GM12878 (cell line): ENCODE measurements around the gene SUMF1. TPM values are rescaled to one million over a fixed set of nuclear protein-coding genes. Genes with fewer than 3 reads are reported as not detected.
A peak's percentile ranks its signal among the peaks of the same experiment; 100 is the strongest.

Experiments used
- ASH2L ChIP-seq: fragments of 300-600, 200-600 bp; sonication (generic); IDR thresholded peaks from 2 replicates; pipeline ENCODE4 v1.6.1; 2017; ENCODE audit warnings: low read depth, mild to moderate bottlenecking, borderline replicate concordance
- ESRRA ChIP-seq: IDR thresholded peaks from 2 replicates; pipeline ENCODE4 v1.6.1; 2012; ENCODE audit warnings: mild to moderate bottlenecking, low read length, improper control_type of control experiment
- HDAC6 ChIP-seq: fragments of 200-600 bp; sonication (generic); IDR thresholded peaks from one replicate; pipeline ENCODE4 v1.8.0; 2017; ENCODE audit warnings: antibody characterized with exemption; ENCODE audit not compliant: unreplicated experiment
- JUND ChIP-seq: IDR thresholded peaks from 2 replicates; pipeline ENCODE4 v1.6.1; 2012; ENCODE audit warnings: low read depth, mild to moderate bottlenecking, low read length, improper control_type of control experiment, moderate library complexity
- MEF2A ChIP-seq: IDR thresholded peaks from 2 replicates; pipeline ENCODE4 v1.6.1; 2011; ENCODE audit warnings: low read depth, mild to moderate bottlenecking, low read length, moderate library complexity; ENCODE audit not compliant: insufficient read depth
- MTA3 ChIP-seq: IDR thresholded peaks from 2 replicates; pipeline ENCODE4 v1.6.1; 2012; ENCODE audit warnings: low read length, inconsistent platforms, borderline replicate concordance
- NKRF ChIP-seq: fragments of 450-650 bp; conservative IDR thresholded peaks from 2 replicates; pipeline ENCODE4 v1.6.1; 2017; ENCODE audit warnings: mild to moderate bottlenecking, moderate library complexity
- NR2F1 ChIP-seq: fragments of 450-650 bp; conservative IDR thresholded peaks from 2 replicates; pipeline ENCODE4 v1.6.1; 2017; ENCODE audit warnings: mild to moderate bottlenecking
- PML ChIP-seq: IDR thresholded peaks from 2 replicates; pipeline ENCODE4 v1.6.1; 2012; ENCODE audit warnings: low read length, inconsistent platforms
- RAD51 ChIP-seq: fragments of 450-650 bp; IDR thresholded peaks from 2 replicates; pipeline ENCODE4 v1.6.1; 2016; ENCODE audit warnings: moderate library complexity, mild to moderate bottlenecking, inconsistent platforms
- SIN3A ChIP-seq: IDR thresholded peaks from 2 replicates; pipeline ENCODE4 v1.6.1; 2012; ENCODE audit warnings: low read depth, low read length, improper control_type of control experiment
- STAT1 ChIP-seq: fragments of 450-650 bp; conservative IDR thresholded peaks from 2 replicates; pipeline ENCODE4 v1.6.1; 2014; ENCODE audit warnings: antibody characterized with exemption, mild to moderate bottlenecking
- TBL1XR1 ChIP-seq: IDR thresholded peaks from 2 replicates; pipeline ENCODE4 v1.6.1; 2012; ENCODE audit warnings: low read depth, low read length, improper control_type of control experiment
- YBX1 ChIP-seq: fragments of 450-650 bp; IDR thresholded peaks from 2 replicates; pipeline ENCODE4 v1.6.1; 2016; ENCODE audit warnings: antibody characterized with exemption
- ZBTB4 ChIP-seq: fragments of 450-650 bp; formaldehyde crosslinking; IDR thresholded peaks from 2 replicates; pipeline ENCODE4 v1.4.0; 2022; ENCODE audit warnings: mild to moderate bottlenecking, moderate library complexity
- ZNF207 ChIP-seq: fragments of 450-650 bp; IDR thresholded peaks from 2 replicates; pipeline ENCODE4 v1.6.1; 2014; ENCODE audit warnings: antibody characterized with exemption, mild to moderate bottlenecking, borderline replicate concordance
- polyA plus RNA-seq, 11 experiments: library from polyadenylated mRNA; depleted of rRNA in 4 of 11; unstranded in 6 of 11; stranded (reverse) in 5 of 11; fragments of >200 nt; fragmentation: Nextera tagmentation in 4 of 11; fragmentation: Illumina TruSeq in 1 of 11; extraction: Ambion mirVana in 4 of 11; extraction: Trizol in 1 of 11; gene quantifications; 1 replicate in 1 of 11; 2 replicates in 10 of 11; pipeline versions ENCODE4 v1.2.1 to v1.2.3, GENCODE V29; 2011 to 2016; ENCODE audit warnings: inconsistent platforms in 2 of 11, missing spikeins in 2 of 11, low read depth in 1 of 11
- total RNA-seq, 4 experiments: library from RNA; depleted of rRNA in 3 of 4; stranded (reverse); fragments of >200 nt in 3 of 4; fragmentation: Illumina TruSeq in 1 of 4; extraction: Trizol in 1 of 4; gene quantifications; 2 replicates each; pipeline versions ENCODE4 v1.2.1 to v1.2.3, GENCODE V29; 2013 to 2021
- TF ChIP-seq, protein P1 (sequence below): fragments of 450-650 bp; IDR thresholded peaks from 2 replicates; pipeline ENCODE4 v1.6.1; 2017; ENCODE audit warnings: low read depth, mild to moderate bottlenecking, moderate library complexity
- TF ChIP-seq, protein P2 (sequence below): fragments of 450-650 bp; IDR thresholded peaks from 2 replicates; pipeline ENCODE4 v1.6.1; 2018; ENCODE audit warnings: borderline replicate concordance, mild to moderate bottlenecking; ENCODE audit not compliant: partially characterized antibody
- TF ChIP-seq, protein P3 (sequence below): IDR thresholded peaks from 2 replicates; pipeline ENCODE4 v1.6.1; 2011; ENCODE audit warnings: low read depth, mild to moderate bottlenecking, low read length, moderate library complexity, borderline replicate concordance; ENCODE audit errors: extremely low read depth

The SUMF1 gene
- total and polyA plus RNA-seq, 10 of the 15 experiments (the other 5 are each of a cell fraction or from before 2014, with no cell fraction given) = 3.2 to 14.3 (median 8.5) TPM

DNA sequence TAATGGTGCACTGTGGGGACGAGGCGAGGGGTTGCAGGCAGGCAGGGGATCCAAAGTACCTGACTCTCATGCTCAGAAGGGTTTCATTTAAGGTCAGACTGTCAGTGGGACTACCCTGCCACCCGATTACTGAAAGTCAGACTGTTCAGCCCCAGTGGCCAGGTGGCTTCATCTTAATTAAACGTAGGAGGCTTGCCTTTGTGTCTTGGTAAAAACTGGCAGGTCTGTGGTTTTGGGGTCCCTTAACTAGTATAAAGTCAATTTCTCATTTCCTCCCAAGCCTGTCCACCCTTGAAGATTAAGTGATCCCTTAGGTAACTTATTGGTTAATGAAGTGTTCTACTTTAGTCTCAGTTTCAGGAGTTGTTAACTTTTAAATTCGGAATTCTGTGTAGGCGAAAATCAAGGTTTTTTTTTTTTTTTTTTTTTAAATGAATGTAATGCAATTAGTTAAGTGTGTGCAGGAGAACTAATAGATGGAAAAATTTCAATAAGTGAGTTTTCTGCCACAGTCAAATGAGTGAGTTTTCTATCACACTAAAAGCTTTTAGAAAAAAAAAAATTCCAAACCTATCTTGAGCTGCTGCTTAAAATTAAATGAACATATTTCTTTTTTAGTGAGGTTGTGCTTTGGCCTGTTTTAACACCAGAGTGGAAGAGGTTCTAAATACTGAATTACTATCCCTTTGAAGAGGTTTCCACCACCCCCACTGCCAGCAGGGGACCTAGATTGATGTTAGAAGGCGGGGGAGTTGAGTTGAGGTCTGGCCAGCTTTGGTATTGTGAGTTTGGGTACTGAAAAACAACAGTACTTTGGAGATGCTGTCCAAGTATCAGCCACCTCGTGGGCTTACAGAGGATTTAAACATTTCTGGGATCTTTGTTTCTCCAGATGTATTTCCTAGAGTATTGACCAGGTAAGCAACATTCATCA, 41.2 kb upstream of the SUMF1 start (continued):
- TF ChIP-seq, protein P1, sequence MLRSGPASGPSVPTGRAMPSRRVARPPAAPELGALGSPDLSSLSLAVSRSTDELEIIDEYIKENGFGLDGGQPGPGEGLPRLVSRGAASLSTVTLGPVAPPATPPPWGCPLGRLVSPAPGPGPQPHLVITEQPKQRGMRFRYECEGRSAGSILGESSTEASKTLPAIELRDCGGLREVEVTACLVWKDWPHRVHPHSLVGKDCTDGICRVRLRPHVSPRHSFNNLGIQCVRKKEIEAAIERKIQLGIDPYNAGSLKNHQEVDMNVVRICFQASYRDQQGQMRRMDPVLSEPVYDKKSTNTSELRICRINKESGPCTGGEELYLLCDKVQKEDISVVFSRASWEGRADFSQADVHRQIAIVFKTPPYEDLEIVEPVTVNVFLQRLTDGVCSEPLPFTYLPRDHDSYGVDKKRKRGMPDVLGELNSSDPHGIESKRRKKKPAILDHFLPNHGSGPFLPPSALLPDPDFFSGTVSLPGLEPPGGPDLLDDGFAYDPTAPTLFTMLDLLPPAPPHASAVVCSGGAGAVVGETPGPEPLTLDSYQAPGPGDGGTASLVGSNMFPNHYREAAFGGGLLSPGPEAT = peak; percentile 87
- peak; percentile 89; the same call in 1 of the 2 replicates for TF ChIP-seq MTA3
- TF ChIP-seq, protein P2, sequence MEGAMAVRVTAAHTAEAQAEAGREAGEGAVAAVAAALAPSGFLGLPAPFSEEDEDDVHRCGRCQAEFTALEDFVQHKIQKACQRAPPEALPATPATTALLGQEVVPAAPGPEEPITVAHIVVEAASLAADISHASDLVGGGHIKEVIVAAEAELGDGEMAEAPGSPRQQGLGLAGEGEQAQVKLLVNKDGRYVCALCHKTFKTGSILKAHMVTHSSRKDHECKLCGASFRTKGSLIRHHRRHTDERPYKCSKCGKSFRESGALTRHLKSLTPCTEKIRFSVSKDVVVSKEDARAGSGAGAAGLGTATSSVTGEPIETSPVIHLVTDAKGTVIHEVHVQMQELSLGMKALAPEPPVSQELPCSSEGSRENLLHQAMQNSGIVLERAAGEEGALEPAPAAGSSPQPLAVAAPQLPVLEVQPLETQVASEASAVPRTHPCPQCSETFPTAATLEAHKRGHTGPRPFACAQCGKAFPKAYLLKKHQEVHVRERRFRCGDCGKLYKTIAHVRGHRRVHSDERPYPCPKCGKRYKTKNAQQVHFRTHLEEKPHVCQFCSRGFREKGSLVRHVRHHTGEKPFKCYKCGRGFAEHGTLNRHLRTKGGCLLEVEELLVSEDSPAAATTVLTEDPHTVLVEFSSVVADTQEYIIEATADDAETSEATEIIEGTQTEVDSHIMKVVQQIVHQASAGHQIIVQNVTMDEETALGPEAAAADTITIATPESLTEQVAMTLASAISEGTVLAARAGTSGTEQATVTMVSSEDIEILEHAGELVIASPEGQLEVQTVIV = no peak
- no peak for TF ChIP-seq ESRRA
- no peak for TF ChIP-seq JUND
- no peak for TF ChIP-seq ASH2L
- 0 out of 2 replicates have a peak, but pooled peaks have one; percentile 72 for TF ChIP-seq MEF2A
- no peak for TF ChIP-seq YBX1
- TF ChIP-seq ZNF207 = no peak; the same call in 1 of the 2 replicates
- TF ChIP-seq STAT1 = no peak
- TF ChIP-seq ZBTB4 (CRISPR knock-in tag) = no peak
- TF ChIP-seq PML = 0 out of 2 replicates have a peak, but pooled peaks have one; percentile 55
- TF ChIP-seq, protein P3, sequence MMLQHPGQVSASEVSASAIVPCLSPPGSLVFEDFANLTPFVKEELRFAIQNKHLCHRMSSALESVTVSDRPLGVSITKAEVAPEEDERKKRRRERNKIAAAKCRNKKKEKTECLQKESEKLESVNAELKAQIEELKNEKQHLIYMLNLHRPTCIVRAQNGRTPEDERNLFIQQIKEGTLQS = no peak
- TF ChIP-seq SIN3A = no peak
- TF ChIP-seq RAD51 = peak; percentile 58; the same call in 1 of the 2 replicates
- TF ChIP-seq NKRF = no peak; the same call in 1 of the 2 replicates
- peak; percentile 99 for TF ChIP-seq NR2F1
- TF ChIP-seq TBL1XR1 = peak; percentile 90; the same call in 1 of the 2 replicates
- no peak for TF ChIP-seq HDAC6
